GM12892 (cell line): ENCODE data around the gene TNS2.

ENCODE experiments used
- POLR2A ChIP-seq: IDR thresholded peaks from 2 replicates; pipeline ENCODE4 v1.6.1; 2011; ENCODE audit warnings: low read depth, low read length, control low read depth
- POLR2AphosphoS5 ChIP-seq: IDR thresholded peaks from 2 replicates; pipeline ENCODE4 v1.6.1; 2011; ENCODE audit warnings: low read depth, low read length, control low read depth
- TAF1 ChIP-seq: IDR thresholded peaks from 2 replicates; pipeline ENCODE4 v1.6.1; 2011; ENCODE audit warnings: low read depth, mild to moderate bottlenecking, control low read depth, low read length, borderline replicate concordance

GRCh38 chr12:53044896-53045695, 4.8 kb upstream of the TNS2 start:
- TF ChIP-seq TAF1 = no peak
- no peak for TF ChIP-seq POLR2AphosphoS5
- no peak for TF ChIP-seq POLR2A
